Measurements from ENCODE around the gene ACIN1.

The ACIN1 gene

GRCh38 chr14:23094666-23095195 is at the start of gene ACIN1:
TSS of gene ACIN1 (minus strand) at chr14:23095136. CDS start at chr14:23095112, 24 bp downstream.
- peak; percentile 87 for DNase-seq (ENCODE audit: low spot score)

GRCh38 chr14:23143911-23144310 is 49.0 kb upstream of the ACIN1 start:
- no peak for DNase-seq (ENCODE audit: low spot score)

- DNase-seq (ENCODE audit: low spot score) = no peak
Measured at GRCh38 chr14:23142826-23143225, 47.9 kb upstream of the ACIN1 start.

- DNase-seq (ENCODE audit: low spot score) = peak; percentile 87
Measured at GRCh38 chr14:23141706-23142444, 46.9 kb upstream of the ACIN1 start.

- DNase-seq (ENCODE audit: low spot score) = no peak
Measured at GRCh38 chr14:23140371-23140770, 45.4 kb upstream of the ACIN1 start.

GRCh38 chr14:23139874-23140273 is 44.9 kb upstream of the ACIN1 start:
- no peak for DNase-seq (ENCODE audit: low spot score)

- DNase-seq (ENCODE audit: low spot score) = no peak
Measured at GRCh38 chr14:23137813-23138535, 43.0 kb upstream of the ACIN1 start.

- no peak for DNase-seq (ENCODE audit: low spot score)
Measured at GRCh38 chr14:23137192-23137812, 42.4 kb upstream of the ACIN1 start.

GRCh38 chr14:23136566-23137133 is 41.7 kb upstream of the ACIN1 start:
- no peak for DNase-seq (ENCODE audit: low spot score)

GRCh38 chr14:23132970-23133369 is 38.0 kb upstream of the ACIN1 start:
- no peak for DNase-seq (ENCODE audit: low spot score)

GRCh38 chr14:23131482-23131881 is 36.5 kb upstream of the ACIN1 start:
- DNase-seq (ENCODE audit: low spot score) = no peak

- DNase-seq (ENCODE audit: low spot score) = no peak
Measured at GRCh38 chr14:23130871-23131270, 35.9 kb upstream of the ACIN1 start.

- DNase-seq (ENCODE audit: low spot score) = no peak
Measured at GRCh38 chr14:23129759-23130316, 34.9 kb upstream of the ACIN1 start.

GRCh38 chr14:23128969-23129758 is 34.2 kb upstream of the ACIN1 start:
- no peak for DNase-seq (ENCODE audit: low spot score)

- DNase-seq (ENCODE audit: low spot score) = no peak
Measured at GRCh38 chr14:23127861-23128260, 32.9 kb upstream of the ACIN1 start.

GRCh38 chr14:23126548-23127278 is 31.8 kb upstream of the ACIN1 start:
- no peak for DNase-seq (ENCODE audit: low spot score)

- no peak for DNase-seq (ENCODE audit: low spot score)
Measured at GRCh38 chr14:23125933-23126524, 31.1 kb upstream of the ACIN1 start.

GRCh38 chr14:23125011-23125410 is 30.1 kb upstream of the ACIN1 start:
- DNase-seq (ENCODE audit: low spot score) = no peak

GRCh38 chr14:23124337-23124954 is 29.5 kb upstream of the ACIN1 start:
- no peak for DNase-seq (ENCODE audit: low spot score)

- DNase-seq (ENCODE audit: low spot score) = no peak
Measured at GRCh38 chr14:23123419-23123818, 28.5 kb upstream of the ACIN1 start.

Data from COLO829 (cell line).